ENCODE data around the gene STOML1. TPM values are rescaled to one million over a fixed set of nuclear protein-coding genes. Genes with fewer than 3 reads are reported as not detected.

The STOML1 gene
- total and polyA plus RNA-seq, 2 experiments from 2014 or later: 2.3 to 2.4 TPM

- H3K79me2 ChIP-seq (replicated peaks; ENCODE audit: insufficient read depth): no peaks in the 10 kb centered on the region
- no peak overlapping the region; the same call in 1 of the 2 replicates for H3K27ac Mint-ChIP-seq
- H3K4me1 Mint-ChIP-seq: peaks cover 33% of the 10 kb centered on the region
- no peak overlapping the region for H3K4me3 ChIP-seq
- no peak for DNase-seq (ENCODE audit: low spot score)
- peaks cover 20% of the 10 kb centered on the region for H3K27me3 Mint-ChIP-seq (ENCODE audit: insufficient read depth, low read depth, poor library complexity)
- no peak overlapping the region for H3K4me2 ChIP-seq
- H3K36me3 Mint-ChIP-seq (ENCODE audit: low read depth): no peaks in the 10 kb centered on the region
- no peaks in the 10 kb centered on the region for H3K9me2 ChIP-seq (ENCODE audit: insufficient read depth)
- H2AFZ ChIP-seq: no peak overlapping the region
- TF ChIP-seq POLR2AphosphoS5 (IDR thresholded peaks at IDR 0.05; ENCODE audit: low read depth) (no peak), EZH2 (IDR thresholded peaks at IDR 0.05; ENCODE audit: low read depth, unreplicated experiment) (no peak), EZH2phosphoT487 (IDR thresholded peaks at IDR 0.05; ENCODE audit: unreplicated experiment) (no peak), ZNF331 (CRISPR knock-in tag; IDR thresholded peaks at IDR 0.05; ENCODE audit: low read depth) (no peak), ZNF114 (CRISPR knock-in tag; IDR thresholded peaks at IDR 0.05) (no peak), CREB1 (CRISPR knock-in tag; IDR thresholded peaks at IDR 0.05; ENCODE audit: low read depth) (no peak), CTCF (conservative IDR thresholded peaks at IDR 0.05; ENCODE audit: low read depth in 2 of 2) (no peak), ZNF462 (CRISPR knock-in tag; IDR thresholded peaks at IDR 0.05) (no peak)
- TF ChIP-seq, protein P1, sequence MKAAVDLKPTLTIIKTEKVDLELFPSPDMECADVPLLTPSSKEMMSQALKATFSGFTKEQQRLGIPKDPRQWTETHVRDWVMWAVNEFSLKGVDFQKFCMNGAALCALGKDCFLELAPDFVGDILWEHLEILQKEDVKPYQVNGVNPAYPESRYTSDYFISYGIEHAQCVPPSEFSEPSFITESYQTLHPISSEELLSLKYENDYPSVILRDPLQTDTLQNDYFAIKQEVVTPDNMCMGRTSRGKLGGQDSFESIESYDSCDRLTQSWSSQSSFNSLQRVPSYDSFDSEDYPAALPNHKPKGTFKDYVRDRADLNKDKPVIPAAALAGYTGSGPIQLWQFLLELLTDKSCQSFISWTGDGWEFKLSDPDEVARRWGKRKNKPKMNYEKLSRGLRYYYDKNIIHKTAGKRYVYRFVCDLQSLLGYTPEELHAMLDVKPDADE (IDR thresholded peaks at IDR 0.05): no peak
- H3K4me3 Mint-ChIP-seq: no peak overlapping the region
- peaks cover 4% of the 10 kb centered on the region; the same call in 1 of the 2 replicates for H3K4me1 ChIP-seq (ENCODE audit: insufficient read depth)
- H3K27me3 ChIP-seq (ENCODE audit: insufficient read depth): peaks cover 11% of the 10 kb centered on the region; the same call in 1 of the 2 replicates
- no peaks in the 10 kb centered on the region for H3F3A ChIP-seq (replicated peaks; ENCODE audit: low read depth)
- no peaks in the 10 kb centered on the region for H4K20me1 ChIP-seq (replicated peaks; ENCODE audit: insufficient read depth)
- no peak for ATAC-seq
- no peaks in the 10 kb centered on the region for H3K36me3 ChIP-seq (ENCODE audit: insufficient read depth)
- no peaks in the 10 kb centered on the region for H3K9me3 Mint-ChIP-seq
- H3K27ac ChIP-seq (ENCODE audit: low read depth): no peak overlapping the region
Observed at GRCh38 chr15:73932381-73933191, 59.5 kb downstream of the STOML1 start.
